ENCODE measurements around the gene GAREM1. TPM values are rescaled to one million over a fixed set of nuclear protein-coding genes. Genes with fewer than 3 reads are reported as not detected.

Gene GAREM1
- total RNA-seq, 3 donors from 2014 or later, result 0.11 to 0.33 (median 0.30) TPM

- ATAC-seq, result no peak
- no peak for DNase-seq
- Mint-ChIP-seq H3K36me3 (ENCODE audit: insufficient read depth) (no peaks in the 10 kb centered on the region), H3K4me3 (no peak overlapping the region), H3K27me3 (ENCODE audit: low read depth) (peaks cover 17% of the 10 kb centered on the region), H3K9me3 (no peaks in the 10 kb centered on the region), H3K4me1 (ENCODE audit: low read depth) (no peaks in the 10 kb centered on the region)
These were observed 141.7 kb downstream of the GAREM1 start for GRCh38 chr18:32328974-32329373.

GRCh38 chr18:32328379-32328778 is 142.3 kb downstream of the GAREM1 start:
- Mint-ChIP-seq H3K9me3 (no peaks in the 10 kb centered on the region), H3K4me1 (ENCODE audit: low read depth) (no peaks in the 10 kb centered on the region), H3K36me3 (ENCODE audit: insufficient read depth) (no peaks in the 10 kb centered on the region), H3K27me3 (ENCODE audit: low read depth) (peaks cover 20% of the 10 kb centered on the region), H3K4me3 (no peak overlapping the region)
- DNase-seq (no peak), ATAC-seq (no peak)

- no peaks in the 10 kb centered on the region for H3K9me3 Mint-ChIP-seq
- H3K27me3 Mint-ChIP-seq (ENCODE audit: low read depth), result peaks cover 20% of the 10 kb centered on the region
- H3K36me3 Mint-ChIP-seq (ENCODE audit: insufficient read depth), result no peaks in the 10 kb centered on the region
- DNase-seq (no peak), ATAC-seq (no peak)
- no peak overlapping the region for H3K4me3 Mint-ChIP-seq
- no peaks in the 10 kb centered on the region for H3K4me1 Mint-ChIP-seq (ENCODE audit: low read depth)
These were observed 144.0 kb downstream of the GAREM1 start for GRCh38 chr18:32326450-32327308.

- no peaks in the 10 kb centered on the region for H3K36me3 Mint-ChIP-seq (ENCODE audit: insufficient read depth)
- DNase-seq (no peak), ATAC-seq (no peak)
- H3K27me3 Mint-ChIP-seq (ENCODE audit: low read depth), result peaks cover 23% of the 10 kb centered on the region
- no peaks in the 10 kb centered on the region for H3K9me3 Mint-ChIP-seq
- no peak overlapping the region for H3K4me3 Mint-ChIP-seq
- no peaks in the 10 kb centered on the region for H3K4me1 Mint-ChIP-seq (ENCODE audit: low read depth)
These were observed 146.5 kb downstream of the GAREM1 start for GRCh38 chr18:32324181-32324580.

- ATAC-seq (no peak), DNase-seq (no peak)
- Mint-ChIP-seq H3K4me1 (ENCODE audit: low read depth) (no peaks in the 10 kb centered on the region), H3K9me3 (no peaks in the 10 kb centered on the region), H3K36me3 (ENCODE audit: insufficient read depth) (no peaks in the 10 kb centered on the region), H3K4me3 (no peak overlapping the region), H3K27me3 (ENCODE audit: low read depth) (peaks cover 14% of the 10 kb centered on the region)
These were observed 148.9 kb downstream of the GAREM1 start for GRCh38 chr18:32321826-32322225.

GRCh38 chr18:32319084-32319483 is 151.6 kb downstream of the GAREM1 start:
- Mint-ChIP-seq H3K9me3 (no peaks in the 10 kb centered on the region), H3K4me3 (no peak overlapping the region), H3K27me3 (ENCODE audit: low read depth) (peaks cover 7% of the 10 kb centered on the region), H3K4me1 (ENCODE audit: low read depth) (no peaks in the 10 kb centered on the region), H3K36me3 (ENCODE audit: insufficient read depth) (no peaks in the 10 kb centered on the region)
- ATAC-seq (no peak), DNase-seq (no peak)

- Mint-ChIP-seq H3K4me3 (no peak overlapping the region), H3K27me3 (ENCODE audit: low read depth) (peaks cover 3% of the 10 kb centered on the region), H3K36me3 (ENCODE audit: insufficient read depth) (no peaks in the 10 kb centered on the region), H3K4me1 (ENCODE audit: low read depth) (no peaks in the 10 kb centered on the region), H3K9me3 (no peaks in the 10 kb centered on the region)
- DNase-seq (no peak), ATAC-seq (no peak)
These were observed 152.1 kb downstream of the GAREM1 start for GRCh38 chr18:32318581-32318980.

- H3K4me3 Mint-ChIP-seq, result no peak overlapping the region
- no peaks in the 10 kb centered on the region for H3K36me3 Mint-ChIP-seq (ENCODE audit: insufficient read depth)
- ATAC-seq (no peak), DNase-seq (no peak)
- H3K27me3 Mint-ChIP-seq (ENCODE audit: low read depth), result peaks cover 3% of the 10 kb centered on the region
- no peaks in the 10 kb centered on the region for H3K4me1 Mint-ChIP-seq (ENCODE audit: low read depth)
- H3K9me3 Mint-ChIP-seq, result no peaks in the 10 kb centered on the region
These were observed 153.0 kb downstream of the GAREM1 start for GRCh38 chr18:32317651-32318050.

- no peaks in the 10 kb centered on the region for H3K36me3 Mint-ChIP-seq (ENCODE audit: insufficient read depth)
These were observed 154.8 kb downstream of the GAREM1 start for GRCh38 chr18:32315881-32316280.

GRCh38 chr18:32310774-32311173 is 159.9 kb downstream of the GAREM1 start:
- ATAC-seq (no peak), DNase-seq (no peak)
- Mint-ChIP-seq H3K9me3 (no peaks in the 10 kb centered on the region), H3K4me1 (ENCODE audit: low read depth) (no peaks in the 10 kb centered on the region), H3K4me3 (no peak overlapping the region), H3K27me3 (ENCODE audit: low read depth) (no peaks in the 10 kb centered on the region), H3K36me3 (ENCODE audit: insufficient read depth) (no peaks in the 10 kb centered on the region)

More at GRCh38 chr18:32315881-32316280, 154.8 kb downstream of the GAREM1 start:
- H3K4me3 Mint-ChIP-seq, result no peak overlapping the region
- H3K4me1 Mint-ChIP-seq (ENCODE audit: low read depth), result no peaks in the 10 kb centered on the region
- no peaks in the 10 kb centered on the region for H3K9me3 Mint-ChIP-seq
- no peaks in the 10 kb centered on the region for H3K27me3 Mint-ChIP-seq (ENCODE audit: low read depth)
- ATAC-seq (no peak), DNase-seq (no peak)

GRCh38 chr18:32310101-32310500 is 160.6 kb downstream of the GAREM1 start:
- ATAC-seq, result no peak
- Mint-ChIP-seq H3K4me1 (ENCODE audit: low read depth) (no peaks in the 10 kb centered on the region), H3K4me3 (no peak overlapping the region), H3K27me3 (ENCODE audit: low read depth) (no peaks in the 10 kb centered on the region), H3K9me3 (no peaks in the 10 kb centered on the region), H3K36me3 (ENCODE audit: insufficient read depth) (no peaks in the 10 kb centered on the region)
- DNase-seq, result no peak

- H3K4me1 Mint-ChIP-seq (ENCODE audit: low read depth), result no peaks in the 10 kb centered on the region
- DNase-seq (no peak), ATAC-seq (no peak)
- H3K27me3 Mint-ChIP-seq (ENCODE audit: low read depth), result no peaks in the 10 kb centered on the region
- H3K36me3 Mint-ChIP-seq (ENCODE audit: insufficient read depth), result no peaks in the 10 kb centered on the region
- no peaks in the 10 kb centered on the region for H3K9me3 Mint-ChIP-seq
- no peak overlapping the region for H3K4me3 Mint-ChIP-seq
These were observed 162.1 kb downstream of the GAREM1 start for GRCh38 chr18:32308493-32309120.

- Mint-ChIP-seq H3K4me3 (no peak overlapping the region), H3K9me3 (no peaks in the 10 kb centered on the region), H3K36me3 (ENCODE audit: insufficient read depth) (no peaks in the 10 kb centered on the region), H3K27me3 (ENCODE audit: low read depth) (peaks cover 5% of the 10 kb centered on the region), H3K4me1 (ENCODE audit: low read depth) (no peaks in the 10 kb centered on the region)
- DNase-seq (no peak), ATAC-seq (no peak)
These were observed 167.3 kb downstream of the GAREM1 start for GRCh38 chr18:32303400-32303799.

GRCh38 chr18:32302806-32303205 is 167.9 kb downstream of the GAREM1 start:
- H3K36me3 Mint-ChIP-seq (ENCODE audit: insufficient read depth), result no peaks in the 10 kb centered on the region
- ATAC-seq, result no peak

More at GRCh38 chr18:32302806-32303205, 167.9 kb downstream of the GAREM1 start:
- H3K9me3 Mint-ChIP-seq, result no peaks in the 10 kb centered on the region
- peaks cover 7% of the 10 kb centered on the region for H3K27me3 Mint-ChIP-seq (ENCODE audit: low read depth)
- no peak for DNase-seq
- H3K4me3 Mint-ChIP-seq, result no peak overlapping the region
- no peaks in the 10 kb centered on the region for H3K4me1 Mint-ChIP-seq (ENCODE audit: low read depth)
